Kidney (tissue), 14 donors: ENCODE results near the gene GSPT1. TPM values are rescaled to one million over a fixed set of nuclear protein-coding genes. Genes with fewer than 3 reads are reported as not detected.

Source experiments
- DNase-seq, 5 donors: peaks; one replicate each; pipeline ENCODE4 v3.0.0-alpha.2; 2013 to 2020
- FAIRE-seq: peaks from 2 replicates; lab custom pipeline; 2012; peaks lifted over from hg19 to GRCh38; lab: Jason Lieb, UNC
- H3K27ac ChIP-seq, 2 donors: one replicate each; pipeline ENCODE4 v1.7.0; 2013; ENCODE audit warnings: low read depth in 2 of 2, low read length in 2 of 2, inconsistent platforms in 1 of 2
- H3K27me3 ChIP-seq: one replicate; pipeline ENCODE4 v1.7.1; 2013; ENCODE audit warnings: low read length, inconsistent platforms; ENCODE audit not compliant: control insufficient read depth, insufficient read depth
- H3K36me3 ChIP-seq, 3 donors: one replicate each; pipeline versions ENCODE4 v1.7.0 to v1.7.1; 2013; ENCODE audit warnings: low read length in 3 of 3, control low read depth in 1 of 3, inconsistent platforms in 1 of 3; ENCODE audit not compliant: insufficient read depth in 3 of 3, control insufficient read depth in 2 of 3
- H3K4me1 ChIP-seq, 3 donors: one replicate each; pipeline versions ENCODE4 v1.7.0 to v1.7.1; 2013; ENCODE audit warnings: low read length in 3 of 3, inconsistent platforms in 1 of 3, low read depth in 1 of 3; ENCODE audit not compliant: control insufficient read depth in 2 of 3, insufficient read depth in 2 of 3
- H3K4me3 ChIP-seq, 3 donors: one replicate each; pipeline versions ENCODE4 v1.7.0 to v1.8.1; 2013; ENCODE audit warnings: low read length in 3 of 3, control low read depth in 1 of 3, inconsistent platforms in 1 of 3
- H3K9ac ChIP-seq, 3 donors: one replicate each; pipeline versions ENCODE4 v1.7.0 to v1.7.1; 2013; ENCODE audit warnings: low read length in 3 of 3, control low read depth in 1 of 3, inconsistent platforms in 1 of 3
- H3K9me3 ChIP-seq, 3 donors: one replicate each; pipeline versions ENCODE4 v1.7.0 to v1.7.1; 2013; ENCODE audit warnings: low read length in 3 of 3, control low read depth in 1 of 3, inconsistent platforms in 1 of 3; ENCODE audit not compliant: control insufficient read depth in 2 of 3, insufficient read depth in 1 of 3
- intact Hi-C: fragments of 100-400 bp; cut with DNase I; formaldehyde crosslinking; loops from one replicate; pipeline ENCODE4 v1.11.1; 2022
- polyA plus RNA-seq: library from polyadenylated mRNA; stranded (reverse); fragments of 350-450 nt; fragmentation: Illumina TruSeq; extraction: RNeasy Lipid Tissue Mini Kit (QIAGEN cat#74804); gene quantifications from one replicate; pipeline ENCODE4 v1.2.3, GENCODE V29; 2014; ENCODE audit warnings: low read depth, low replicate concordance; ENCODE audit not compliant: insufficient read depth
- total RNA-seq: library from RNA; stranded (reverse); fragmentation: NEBNext Ultra II Directional; extraction: Animal tissue kit (Norgen Biotek cat#: 25700); gene quantifications from one replicate; pipeline ENCODE4 v1.2.1, GENCODE V29; 2021
- TF ChIP-seq, protein P1 (sequence below): IDR thresholded peaks from 3 replicates; pipeline ENCODE4 v1.5.1; 2012; ENCODE audit warnings: mild to moderate bottlenecking, moderate library complexity, borderline replicate concordance; ENCODE audit not compliant: insufficient read depth; ENCODE audit errors: extremely low read depth
- donor health status: control.
- donor health status: control.
- donor health status: control.
- donor health status: control.
- donor health status: control.
- donor health status: DM: yes; HTN: yes; CAD: no.
- donor health status: Normal renal cell carcinoma (clear cell type).

Gene GSPT1
- total and polyA plus RNA-seq, 2 donors from 2014 or later: 48.3 to 99.0 TPM

DNA sequence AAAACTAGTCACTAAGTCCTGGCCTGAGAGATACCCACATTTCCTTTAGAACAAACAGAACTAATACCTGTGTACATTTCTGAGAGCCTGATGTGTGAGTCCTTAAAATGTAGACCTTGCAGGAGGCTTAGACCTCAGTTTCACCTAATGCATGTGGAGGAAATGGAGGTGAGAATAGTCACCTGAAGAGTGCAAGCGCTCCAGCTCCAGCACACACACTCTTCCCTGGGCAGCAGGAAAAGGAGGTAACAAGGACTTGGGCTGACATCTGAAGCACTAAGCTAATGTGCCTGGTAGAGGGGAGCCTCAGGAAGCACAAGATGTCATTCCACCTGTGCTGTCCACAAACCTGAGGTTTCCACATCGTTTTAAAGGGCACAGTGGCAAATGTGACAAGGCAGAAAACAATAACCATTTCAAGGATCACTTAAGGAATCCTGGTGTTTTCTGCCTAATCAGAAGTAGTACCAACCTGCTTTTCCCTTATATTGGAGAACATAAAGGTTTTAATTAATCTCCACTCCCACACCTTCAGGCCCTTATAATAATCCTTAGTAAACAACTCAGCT, 47.3 kb downstream of the GSPT1 start:
- Histone ChIP-seq H3K9me3 (no peaks in the 10 kb centered on the region), H3K4me1 (no peaks in the 10 kb centered on the region), H3K27me3 (no peaks in the 10 kb centered on the region), H3K36me3 (peaks cover 0 to 13% (median 3%) of the 10 kb centered on the region in 3 donors), H3K9ac (no peak overlapping the region), H3K27ac (no peak overlapping the region), H3K4me3 (no peak overlapping the region)
- TF ChIP-seq, protein P1, sequence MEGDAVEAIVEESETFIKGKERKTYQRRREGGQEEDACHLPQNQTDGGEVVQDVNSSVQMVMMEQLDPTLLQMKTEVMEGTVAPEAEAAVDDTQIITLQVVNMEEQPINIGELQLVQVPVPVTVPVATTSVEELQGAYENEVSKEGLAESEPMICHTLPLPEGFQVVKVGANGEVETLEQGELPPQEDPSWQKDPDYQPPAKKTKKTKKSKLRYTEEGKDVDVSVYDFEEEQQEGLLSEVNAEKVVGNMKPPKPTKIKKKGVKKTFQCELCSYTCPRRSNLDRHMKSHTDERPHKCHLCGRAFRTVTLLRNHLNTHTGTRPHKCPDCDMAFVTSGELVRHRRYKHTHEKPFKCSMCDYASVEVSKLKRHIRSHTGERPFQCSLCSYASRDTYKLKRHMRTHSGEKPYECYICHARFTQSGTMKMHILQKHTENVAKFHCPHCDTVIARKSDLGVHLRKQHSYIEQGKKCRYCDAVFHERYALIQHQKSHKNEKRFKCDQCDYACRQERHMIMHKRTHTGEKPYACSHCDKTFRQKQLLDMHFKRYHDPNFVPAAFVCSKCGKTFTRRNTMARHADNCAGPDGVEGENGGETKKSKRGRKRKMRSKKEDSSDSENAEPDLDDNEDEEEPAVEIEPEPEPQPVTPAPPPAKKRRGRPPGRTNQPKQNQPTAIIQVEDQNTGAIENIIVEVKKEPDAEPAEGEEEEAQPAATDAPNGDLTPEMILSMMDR: no peak
- intact Hi-C loops: no loop called here
- DNase-seq (no peak), FAIRE-seq (no peak)

DNA sequence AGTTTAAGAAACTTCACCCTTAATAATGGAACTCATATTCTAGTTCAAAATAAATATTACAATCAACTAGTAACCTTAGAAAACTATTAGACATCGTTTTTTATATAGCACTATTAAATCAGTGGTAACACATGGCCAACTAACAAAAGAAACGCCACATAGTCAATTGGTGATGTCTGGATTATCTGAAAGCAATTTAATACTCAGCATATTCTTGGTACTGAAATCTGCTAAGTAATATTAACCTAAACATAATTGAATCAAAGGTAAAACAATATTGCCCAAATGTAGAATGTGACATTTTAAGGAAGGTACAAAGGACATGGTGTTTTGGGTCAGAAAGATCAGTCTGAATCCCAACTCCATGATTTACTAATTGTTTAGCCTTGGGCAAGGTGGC, 53.3 kb downstream of the GSPT1 start:
- Histone ChIP-seq H3K9me3 (no peaks in the 10 kb centered on the region), H3K27ac (no peak overlapping the region), H3K4me1 (no peaks in the 10 kb centered on the region), H3K9ac (no peak overlapping the region), H3K36me3 (no peaks in the 10 kb centered on the region), H3K27me3 (no peaks in the 10 kb centered on the region), H3K4me3 (no peak overlapping the region)
- DNase-seq (no peak), FAIRE-seq (no peak)
- intact Hi-C loops: no loop called here
- TF ChIP-seq, protein P1: no peak

DNA sequence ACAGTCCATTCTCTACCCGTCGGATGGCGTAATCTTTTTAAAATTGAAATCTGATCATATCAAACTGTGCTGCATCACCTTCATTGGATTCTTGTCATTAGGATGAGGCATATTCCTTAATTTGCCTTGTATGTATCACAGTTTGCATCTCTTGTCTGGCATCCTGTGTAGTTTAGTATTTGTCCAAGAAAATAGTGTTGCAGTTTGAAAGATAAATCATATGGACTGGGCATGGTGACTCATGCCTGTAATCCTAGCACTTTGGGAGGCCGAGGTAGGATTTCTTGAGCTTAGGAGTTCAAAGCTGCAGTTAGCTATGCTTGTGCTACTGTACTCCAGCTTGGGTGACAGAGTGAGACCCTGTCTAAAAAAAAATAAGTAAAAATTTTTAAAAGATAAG, 58.6 kb downstream of the GSPT1 start:
- H3K27me3 ChIP-seq: no peaks in the 10 kb centered on the region
- no peak for FAIRE-seq
- H3K9me3 ChIP-seq: no peaks in the 10 kb centered on the region
- H3K27ac ChIP-seq: no peak overlapping the region
- H3K36me3 ChIP-seq: peaks cover 0 to 2% (median 0%) of the 10 kb centered on the region in 3 donors
- H3K9ac ChIP-seq: no peak overlapping the region
- peaks cover 0 to 5% (median 3%) of the 10 kb centered on the region in 3 donors for H3K4me1 ChIP-seq
- no peak for DNase-seq
- TF ChIP-seq, protein P1: no peak
- no peak overlapping the region for H3K4me3 ChIP-seq
- intact Hi-C loops: no loop called here
